ENCODE data around the gene PIWIL1.

DNA sequence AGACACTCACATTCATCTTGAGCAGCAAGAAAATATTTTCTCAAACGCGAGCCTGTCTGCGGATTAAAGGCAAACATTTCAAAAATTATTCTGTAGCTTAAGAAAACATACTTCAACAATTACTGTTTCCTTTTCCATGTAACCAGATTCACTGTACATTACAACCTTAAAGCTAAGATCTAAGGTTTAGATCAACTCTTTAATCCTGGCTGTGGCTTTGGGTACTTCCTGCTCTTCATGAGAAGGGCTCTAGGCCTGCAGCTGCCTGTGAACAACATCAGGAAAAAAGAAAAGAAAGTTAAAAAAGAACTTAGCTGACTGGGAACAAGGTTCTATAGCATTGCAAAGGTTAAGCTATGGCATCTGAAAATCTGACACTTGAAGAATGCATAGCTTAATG, 21.4 kb upstream of the PIWIL1 start:
- TF ChIP-seq, protein P1, sequence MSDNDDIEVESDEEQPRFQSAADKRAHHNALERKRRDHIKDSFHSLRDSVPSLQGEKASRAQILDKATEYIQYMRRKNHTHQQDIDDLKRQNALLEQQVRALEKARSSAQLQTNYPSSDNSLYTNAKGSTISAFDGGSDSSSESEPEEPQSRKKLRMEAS (IDR thresholded peaks at IDR 0.05; ENCODE audit: insufficient read depth, insufficient read length) = no peak
- TF ChIP-seq JUN (IDR thresholded peaks at IDR 0.05; ENCODE audit: borderline replicate concordance, insufficient read depth, insufficient read length, low read depth) (no peak), FOS (IDR thresholded peaks at IDR 0.05; ENCODE audit: borderline replicate concordance, insufficient read depth, low read length) (no peak), POLR2A (IDR thresholded peaks at IDR 0.05; ENCODE audit: low read depth, low read length) (no peak), MYC (IDR thresholded peaks at IDR 0.05; ENCODE audit: low read depth, low read length) (no peak)
- TF ChIP-seq, protein P2, sequence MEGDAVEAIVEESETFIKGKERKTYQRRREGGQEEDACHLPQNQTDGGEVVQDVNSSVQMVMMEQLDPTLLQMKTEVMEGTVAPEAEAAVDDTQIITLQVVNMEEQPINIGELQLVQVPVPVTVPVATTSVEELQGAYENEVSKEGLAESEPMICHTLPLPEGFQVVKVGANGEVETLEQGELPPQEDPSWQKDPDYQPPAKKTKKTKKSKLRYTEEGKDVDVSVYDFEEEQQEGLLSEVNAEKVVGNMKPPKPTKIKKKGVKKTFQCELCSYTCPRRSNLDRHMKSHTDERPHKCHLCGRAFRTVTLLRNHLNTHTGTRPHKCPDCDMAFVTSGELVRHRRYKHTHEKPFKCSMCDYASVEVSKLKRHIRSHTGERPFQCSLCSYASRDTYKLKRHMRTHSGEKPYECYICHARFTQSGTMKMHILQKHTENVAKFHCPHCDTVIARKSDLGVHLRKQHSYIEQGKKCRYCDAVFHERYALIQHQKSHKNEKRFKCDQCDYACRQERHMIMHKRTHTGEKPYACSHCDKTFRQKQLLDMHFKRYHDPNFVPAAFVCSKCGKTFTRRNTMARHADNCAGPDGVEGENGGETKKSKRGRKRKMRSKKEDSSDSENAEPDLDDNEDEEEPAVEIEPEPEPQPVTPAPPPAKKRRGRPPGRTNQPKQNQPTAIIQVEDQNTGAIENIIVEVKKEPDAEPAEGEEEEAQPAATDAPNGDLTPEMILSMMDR (IDR thresholded peaks at IDR 0.05; ENCODE audit: extremely low read depth in 1 of 2, insufficient read depth in 1 of 2, low read depth in 1 of 2, low read length in 2 of 2) = no peak

Measured in endothelial cell of umbilical vein (primary cell).